GM18907 (cell line): Measurements from ENCODE around the gene THTPA.
"Not testable (repeated sequence)": the region's sequence is repeated elsewhere in the genome, so short reads cannot be mapped to it uniquely, and the experiment has no call there.

ENCODE experiments used
- ATAC-seq: cut with Tn5 transposase; IDR thresholded peaks from one replicate; pipeline ENCODE4 v1.9.1; 2021; ENCODE audit warnings: mild to moderate bottlenecking, moderate library complexity; ENCODE audit not compliant: unreplicated experiment

Gene THTPA

DNA sequence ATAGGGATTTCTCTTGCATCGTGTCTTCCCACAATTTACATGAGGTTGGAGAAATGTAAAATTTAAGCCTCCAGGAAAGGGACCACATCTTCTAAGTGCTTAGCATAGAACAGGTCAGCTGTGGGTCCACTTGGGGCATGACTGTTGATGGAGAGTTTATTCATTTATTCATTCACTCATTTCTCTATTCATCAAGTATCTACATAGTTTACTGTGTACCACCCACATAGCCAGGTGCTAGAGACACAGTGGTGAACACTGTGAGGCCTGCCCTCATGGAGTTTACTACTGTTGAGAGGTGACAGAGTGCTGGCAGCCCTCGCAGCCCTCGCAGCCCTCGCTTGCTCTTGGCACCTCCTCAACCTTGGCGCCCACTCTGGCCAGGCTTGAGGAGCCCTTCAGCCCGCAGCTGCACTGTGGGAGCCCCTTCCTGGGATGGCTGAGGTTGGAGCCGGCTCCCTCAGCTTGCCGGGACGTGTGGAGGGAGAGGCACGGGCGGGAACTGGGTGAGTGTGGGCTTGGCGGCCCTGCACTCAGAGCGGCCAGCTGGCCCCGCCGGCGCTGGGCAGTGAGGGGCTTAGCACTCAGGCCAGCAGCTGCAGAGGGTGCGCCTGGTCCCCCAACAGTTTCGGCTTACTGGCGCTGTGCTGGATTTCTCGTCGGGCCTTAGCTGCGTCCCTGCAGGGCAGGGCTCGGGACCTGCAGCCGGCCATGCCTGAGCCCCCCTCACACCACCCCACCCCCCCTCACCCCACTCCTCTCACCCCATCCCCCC, 24.3 kb downstream of the THTPA start:
- ATAC-seq: no peak

DNA sequence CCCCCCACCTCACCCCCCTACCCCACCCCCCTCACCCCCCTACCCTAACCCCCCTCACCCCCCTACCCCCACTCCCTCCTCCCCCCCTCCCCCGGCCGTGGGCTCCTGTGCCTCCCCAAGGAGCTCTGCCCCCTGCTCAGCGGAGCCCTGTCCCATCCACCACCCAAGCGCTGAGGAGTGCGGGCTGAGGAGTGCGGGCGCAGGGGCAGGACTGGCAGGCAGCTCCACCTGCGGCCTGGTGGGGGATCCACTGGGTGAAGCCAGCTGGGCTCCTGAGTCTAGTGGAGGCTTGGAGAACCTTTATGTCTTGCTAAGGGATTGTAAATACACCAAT, 24.8 kb downstream of the THTPA start:
- ATAC-seq: no peak

DNA sequence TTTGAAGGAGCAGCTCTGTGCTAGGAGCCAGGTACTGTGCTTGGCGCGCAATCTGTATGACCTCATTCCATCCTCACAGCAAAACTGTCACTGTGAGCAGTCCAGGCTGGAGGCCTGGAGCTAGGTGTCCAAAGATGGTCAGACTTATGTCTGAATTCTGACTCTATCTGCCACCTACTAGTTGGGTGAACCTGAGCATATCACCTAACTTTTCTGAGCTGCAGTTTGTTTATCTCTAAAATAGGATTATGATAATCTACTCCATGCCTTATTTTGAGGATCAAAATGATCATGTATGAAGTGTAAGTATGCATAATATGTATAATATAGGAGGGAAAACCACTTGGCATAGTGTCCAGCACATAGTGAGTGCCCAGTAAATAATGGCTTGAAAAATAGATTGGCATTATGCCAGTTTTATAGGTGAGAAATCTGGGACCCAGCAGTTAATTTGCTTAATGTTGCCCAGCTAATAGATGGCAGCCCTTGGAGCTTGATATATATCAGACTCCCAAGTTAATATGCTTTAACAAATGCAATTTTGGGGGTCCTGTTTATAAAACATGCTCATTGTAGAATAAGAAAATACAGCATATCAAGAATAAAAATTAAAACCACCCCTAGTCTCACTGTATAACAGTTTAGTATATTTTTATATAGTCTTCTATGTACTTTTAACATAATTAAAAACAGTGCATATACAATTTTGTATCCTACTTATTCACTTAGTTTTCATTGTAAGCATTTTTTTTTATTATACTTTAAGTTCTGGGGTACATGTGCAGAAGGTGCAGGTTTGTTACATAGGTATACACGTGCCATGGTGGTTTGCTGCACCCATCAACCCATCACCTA, 27.1 kb downstream of the THTPA start:
- no peak for ATAC-seq

DNA sequence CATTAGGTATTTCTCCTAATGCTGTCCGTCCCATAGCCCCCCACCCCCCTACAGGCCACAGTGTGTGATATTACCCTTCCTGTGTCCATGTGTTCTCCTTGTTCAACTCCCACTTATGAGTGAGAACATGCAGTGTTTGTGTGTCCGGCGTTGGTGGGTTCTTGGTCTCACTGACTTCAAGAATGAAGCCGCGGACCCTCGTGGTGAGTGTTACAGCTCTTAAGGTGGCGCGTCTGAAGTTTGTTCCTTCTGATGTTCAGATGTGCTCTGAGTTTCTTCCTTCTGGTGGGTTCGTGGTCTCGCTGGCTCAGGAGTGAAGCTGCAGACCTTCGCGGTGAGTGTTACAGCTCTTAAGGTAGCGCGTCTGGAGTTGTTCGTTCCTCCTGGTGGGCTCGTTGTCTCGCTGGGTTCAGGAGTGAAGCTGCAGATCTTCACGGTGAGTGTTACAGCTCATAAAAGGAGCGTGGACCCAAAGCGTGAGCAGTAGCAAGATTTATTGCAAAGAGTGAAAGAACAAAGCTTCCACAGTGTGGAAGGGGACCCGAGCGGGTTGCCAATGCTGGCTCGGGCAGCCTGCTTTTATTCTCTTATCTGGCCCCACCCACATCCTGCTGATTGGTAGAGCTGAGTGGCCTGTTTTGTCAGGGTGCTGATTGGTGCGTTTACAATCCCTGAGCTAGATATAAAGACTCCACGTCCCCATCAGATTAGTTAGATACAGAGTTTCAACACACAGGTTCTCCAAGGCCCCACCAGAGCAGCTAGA, 27.9 kb downstream of the THTPA start:
- not testable (repeated sequence) for ATAC-seq

DNA sequence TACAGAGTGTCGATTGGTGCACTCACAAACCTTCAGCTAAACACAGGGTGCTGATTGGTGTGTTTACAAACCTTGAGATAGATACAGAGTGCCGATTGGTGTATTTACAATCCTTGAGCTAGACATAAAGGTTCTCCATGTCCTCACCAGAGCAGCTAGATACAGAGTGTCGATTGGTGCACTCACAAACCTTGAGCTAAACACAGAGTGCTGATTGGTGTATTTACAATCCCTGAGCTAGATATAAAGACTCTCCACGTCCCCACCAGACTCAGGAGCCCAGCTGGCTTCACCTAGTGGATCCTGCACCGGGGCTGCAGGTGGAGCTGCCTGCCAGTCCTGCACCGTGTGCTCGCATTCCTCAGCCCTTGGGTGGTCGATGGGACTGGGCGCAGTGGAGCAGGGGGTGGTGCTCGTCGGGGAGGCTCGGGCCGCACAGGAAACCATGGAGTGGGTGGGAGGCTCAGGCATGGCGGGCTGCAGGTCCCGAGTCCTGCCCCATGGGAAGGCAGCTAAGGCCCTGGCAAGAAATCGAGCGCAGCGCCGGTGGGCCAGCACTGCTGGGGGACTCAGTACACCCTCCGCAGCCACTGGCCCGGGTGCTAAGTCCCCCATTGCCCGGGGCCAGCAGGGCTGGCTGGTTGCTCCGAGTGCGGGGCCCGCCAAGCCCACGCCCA, 28.6 kb downstream of the THTPA start:
- ATAC-seq: not testable (repeated sequence)

DNA sequence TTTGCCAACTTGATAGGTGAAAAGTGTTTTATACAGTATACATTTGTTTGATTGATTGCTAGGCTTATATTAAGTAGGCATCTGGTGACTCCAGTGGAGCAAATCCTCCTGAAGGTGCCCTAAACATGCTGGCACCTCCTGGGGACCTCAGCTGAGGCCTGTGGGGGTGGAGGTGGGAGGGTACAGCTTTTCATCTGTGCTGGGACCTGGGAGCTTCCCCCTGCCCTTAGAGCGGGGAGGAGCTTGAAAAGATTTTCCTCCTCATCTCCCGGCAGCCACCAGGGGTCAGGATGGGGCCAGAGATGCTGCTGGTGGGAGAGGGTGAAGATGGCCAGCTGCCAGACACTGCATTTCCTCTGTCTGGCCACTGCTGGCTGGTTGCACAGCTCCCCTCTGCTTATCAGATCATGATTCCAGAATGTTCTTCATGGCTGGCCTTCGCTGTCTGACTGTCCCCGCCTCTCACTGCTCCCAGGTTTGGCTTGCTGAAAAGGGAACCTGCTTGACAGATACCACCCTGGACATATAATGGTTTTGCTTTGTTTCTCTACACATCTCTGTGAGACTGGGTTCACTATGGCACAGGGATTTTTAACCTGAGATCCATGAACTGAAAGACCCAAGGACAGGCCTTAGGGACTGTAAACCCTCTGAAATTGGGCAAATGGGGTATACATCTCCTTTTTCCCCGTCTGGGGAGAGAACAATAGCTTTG, 33.0 kb downstream of the THTPA start:
- peak; percentile 99 for ATAC-seq

DNA sequence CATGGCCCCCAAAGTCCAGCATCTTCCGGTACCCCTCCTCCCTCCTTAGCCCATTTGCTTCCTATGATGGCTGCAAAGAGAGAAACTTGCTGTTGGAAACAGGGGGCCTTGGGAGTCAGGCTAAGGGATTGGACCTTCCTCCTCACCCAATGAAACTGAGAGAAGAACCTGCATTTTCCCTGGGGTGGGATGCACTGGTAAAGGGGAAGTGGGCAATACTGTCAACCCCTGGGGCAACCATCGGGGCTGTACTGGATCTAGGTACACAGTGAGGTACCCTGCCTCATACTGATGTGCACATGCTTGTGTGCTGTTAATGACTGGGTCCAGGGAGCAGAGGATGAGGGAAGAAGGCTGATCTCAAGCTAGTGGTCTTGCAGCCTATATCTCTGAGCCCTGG, 33.5 kb downstream of the THTPA start:
- peak; percentile 11 for ATAC-seq

DNA sequence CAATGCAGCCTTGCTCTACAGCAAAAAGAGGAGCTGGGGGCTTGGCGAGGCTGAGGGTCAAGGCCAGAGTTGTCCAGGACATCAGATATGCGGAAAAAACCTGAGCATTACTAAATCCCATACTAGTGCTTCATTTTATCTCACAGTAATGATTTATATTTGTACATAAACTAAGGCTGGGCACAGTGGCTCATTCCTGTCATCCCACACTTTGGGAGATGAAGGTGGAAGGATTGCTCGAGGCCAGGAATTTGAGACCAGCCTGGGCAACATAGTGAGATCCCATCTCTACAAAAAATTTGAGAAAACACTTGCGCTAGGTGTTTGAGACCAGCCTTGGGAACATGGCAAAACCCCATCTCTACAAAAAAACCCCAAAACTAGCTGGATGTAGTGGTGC, 34.1 kb downstream of the THTPA start:
- no peak for ATAC-seq

DNA sequence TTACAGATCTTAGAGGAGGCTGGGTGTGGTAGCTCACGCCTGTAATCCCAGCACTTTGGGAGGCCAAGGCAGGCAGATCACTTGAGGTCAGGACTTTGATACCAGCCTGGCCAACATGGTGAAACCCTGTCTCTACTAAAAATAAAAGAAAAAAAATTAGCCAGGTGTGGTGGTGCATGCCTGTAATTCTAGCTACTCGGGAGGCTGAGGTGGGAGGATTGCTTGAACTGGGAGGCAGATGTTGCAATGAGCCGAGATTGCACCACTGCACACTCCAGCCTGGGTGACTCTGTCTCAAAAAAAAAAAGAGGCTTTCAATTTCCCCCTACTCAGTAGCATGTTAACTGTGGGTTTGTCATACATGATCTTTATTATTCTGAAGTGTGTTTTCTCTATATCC, 38.1 kb downstream of the THTPA start:
- not testable (repeated sequence) for ATAC-seq

DNA sequence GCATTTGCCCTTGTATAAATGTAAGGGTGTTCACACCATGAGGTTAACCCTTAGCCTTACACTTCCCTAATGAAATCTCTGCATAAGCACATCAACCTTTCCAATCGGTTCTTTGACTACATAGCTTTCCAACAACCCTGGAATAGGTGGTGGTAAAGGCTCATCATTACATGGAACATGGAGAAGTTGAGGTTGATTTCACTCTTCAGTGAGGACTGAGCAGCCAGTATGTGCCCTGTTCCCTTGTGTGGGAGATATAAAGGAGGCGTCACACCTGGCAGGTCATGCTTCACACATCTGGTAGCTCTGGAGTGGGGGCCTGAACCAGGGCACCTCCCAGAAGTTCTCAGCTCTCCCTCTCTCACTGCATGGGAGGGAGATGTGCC, 44.2 kb downstream of the THTPA start:
- ATAC-seq: no peak

DNA sequence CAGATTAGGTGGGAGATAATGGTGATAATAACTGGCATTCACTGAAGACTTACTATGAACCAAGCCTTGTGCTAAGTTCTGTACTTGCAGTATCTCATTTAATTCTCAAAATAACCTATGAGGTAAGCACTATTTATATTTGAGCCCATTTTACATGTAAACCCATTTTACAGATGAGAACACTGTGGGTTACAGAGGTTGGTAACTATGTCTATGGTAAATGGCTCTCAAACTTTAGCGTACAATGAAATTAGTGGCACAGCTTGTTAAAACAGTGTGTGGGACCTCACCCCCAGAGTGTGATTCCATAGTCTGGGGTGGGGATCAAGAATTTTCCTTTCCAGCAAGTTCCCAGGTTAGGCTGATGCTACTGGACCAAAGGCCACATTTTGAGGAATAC, 44.7 kb downstream of the THTPA start:
- no peak for ATAC-seq

DNA sequence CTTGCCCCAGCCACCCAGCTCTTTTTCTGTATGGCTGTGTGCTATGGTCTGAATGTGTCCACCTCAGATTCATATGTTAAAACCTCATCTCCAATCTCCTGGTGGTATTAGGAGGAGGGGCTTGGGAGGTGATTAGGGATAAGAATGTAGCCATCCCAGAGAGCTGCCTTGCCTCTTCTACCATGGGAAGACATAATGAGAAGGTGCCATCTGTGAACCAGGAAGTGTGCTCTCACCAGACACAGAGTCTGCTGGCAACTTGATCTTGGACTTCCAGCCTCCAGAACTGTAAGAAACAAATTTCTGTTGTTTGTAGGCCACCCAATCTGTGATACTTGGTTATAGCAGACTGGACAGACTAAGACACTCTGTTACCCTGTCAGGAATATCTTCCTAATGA, 45.4 kb downstream of the THTPA start:
- ATAC-seq: no peak

DNA sequence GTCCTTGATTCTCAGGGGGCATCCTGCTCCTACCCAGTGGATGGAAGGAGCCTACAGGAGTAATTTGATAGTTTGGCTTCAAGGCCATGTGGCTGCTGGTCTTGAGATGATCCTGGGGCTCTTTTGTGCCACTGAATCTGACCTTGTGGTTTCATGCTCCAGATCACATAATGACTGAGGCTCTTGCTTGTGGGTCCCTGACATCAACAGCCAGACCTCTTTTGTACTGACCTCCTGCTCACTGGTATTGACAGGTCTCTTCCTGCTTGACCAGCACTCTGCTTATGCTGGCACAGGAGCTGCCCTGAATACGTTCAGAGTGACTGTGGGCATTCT, 45.7 kb downstream of the THTPA start:
- ATAC-seq: no peak

DNA sequence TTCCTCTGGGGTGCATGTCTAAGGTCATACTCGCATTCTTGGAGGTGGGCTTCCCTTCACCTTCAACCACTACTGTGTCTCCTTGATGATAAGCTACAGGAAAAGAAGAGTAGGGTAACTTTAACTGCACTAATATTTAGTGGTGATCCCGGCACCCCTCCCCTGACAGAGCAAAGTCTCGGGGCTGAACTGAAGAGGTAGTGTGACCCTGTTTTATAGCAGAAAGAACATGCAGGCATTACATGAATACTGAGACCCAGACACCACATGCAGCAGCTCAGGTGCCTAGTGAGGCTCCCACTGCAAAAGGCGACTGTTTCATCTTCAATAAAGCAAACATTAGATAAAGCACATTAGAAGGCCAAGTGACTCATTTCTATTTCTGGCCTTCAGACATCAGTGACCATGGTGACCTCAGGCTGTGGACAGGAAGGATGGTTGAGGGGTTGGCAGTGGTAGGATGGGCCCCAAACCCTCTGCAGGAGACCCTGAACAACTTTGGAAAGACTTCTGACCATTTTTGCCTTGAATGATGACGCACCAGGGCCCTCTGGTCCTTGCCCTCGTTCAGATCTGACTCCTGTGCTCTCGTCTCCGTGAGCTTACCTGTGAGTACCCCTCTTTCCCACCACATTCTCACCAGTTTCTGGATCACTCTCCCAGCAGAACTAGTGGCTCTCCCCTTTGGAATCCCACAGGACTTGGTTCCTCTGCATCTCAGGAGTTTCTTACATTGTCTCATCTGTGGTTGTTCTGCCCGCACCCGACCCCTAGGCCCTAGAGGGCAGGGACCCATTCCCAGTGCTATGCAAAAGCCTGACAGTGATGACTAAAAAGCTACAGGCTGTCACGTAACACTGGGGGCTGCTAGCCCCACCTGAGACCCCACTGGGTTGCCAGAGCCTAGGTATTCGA, 46.4 kb downstream of the THTPA start:
- no peak for ATAC-seq

DNA sequence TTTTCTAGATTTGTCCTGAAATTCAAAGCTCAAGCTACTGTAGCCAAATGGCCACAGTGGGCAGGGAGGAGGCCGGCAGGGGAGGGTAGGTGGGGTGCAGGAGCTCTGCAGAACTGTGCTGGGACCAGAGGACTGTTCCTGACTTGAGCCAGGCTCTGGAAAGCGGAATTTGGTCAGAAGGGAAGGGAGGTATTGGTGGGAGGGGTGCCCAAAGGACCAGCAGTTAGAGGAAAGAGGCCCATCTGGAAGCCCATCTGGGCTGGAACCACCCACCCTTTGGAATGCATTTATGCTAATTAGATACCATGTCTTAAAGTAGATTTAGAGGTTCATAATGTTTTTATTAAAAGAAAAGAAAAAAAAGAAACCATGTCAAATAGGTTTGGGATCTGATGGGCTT, 47.0 kb downstream of the THTPA start:
- no peak for ATAC-seq

DNA sequence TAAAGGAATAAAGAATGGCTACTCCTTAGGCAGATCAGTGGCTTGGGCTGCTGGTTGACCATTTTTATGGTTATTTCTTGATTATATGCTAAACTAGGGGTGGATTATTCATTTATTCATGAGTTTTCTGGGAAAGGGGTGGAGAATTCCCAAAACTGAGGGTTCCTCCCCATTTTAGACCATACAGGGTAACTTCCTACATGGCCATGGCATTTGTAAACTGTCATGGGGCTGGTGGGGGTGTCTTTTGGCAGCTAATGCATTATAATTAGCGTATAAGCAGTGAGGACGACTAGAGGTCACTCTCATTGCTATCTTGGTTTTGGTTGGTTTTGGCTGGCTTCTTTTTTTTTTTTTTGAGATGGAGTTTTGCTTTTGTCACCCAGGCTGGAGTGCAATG, 48.1 kb downstream of the THTPA start:
- ATAC-seq: no peak

DNA sequence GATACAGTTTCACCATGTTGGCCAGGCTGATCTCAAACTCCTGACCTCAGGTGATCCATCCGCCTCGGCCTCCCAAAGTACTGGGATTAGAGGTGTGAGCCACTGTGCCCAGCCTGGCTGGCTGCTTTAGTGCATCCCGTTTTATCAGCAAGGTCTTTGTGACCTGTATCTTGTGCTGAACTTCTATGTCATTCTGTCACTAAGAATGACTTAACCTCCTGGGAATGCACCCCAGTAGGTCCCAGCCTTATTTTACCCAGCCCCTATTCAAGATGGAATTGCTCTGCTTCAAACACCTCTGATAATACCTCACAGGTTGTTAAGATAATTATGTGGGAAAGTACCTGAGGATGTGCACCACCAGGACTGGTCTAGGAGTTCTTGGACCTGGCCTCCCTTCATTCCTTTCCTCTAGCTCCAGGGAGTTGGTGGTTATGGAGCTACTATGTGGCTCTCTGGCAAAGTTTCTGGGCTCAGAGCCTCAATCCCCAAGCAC, 48.7 kb downstream of the THTPA start:
- ATAC-seq: no peak

DNA sequence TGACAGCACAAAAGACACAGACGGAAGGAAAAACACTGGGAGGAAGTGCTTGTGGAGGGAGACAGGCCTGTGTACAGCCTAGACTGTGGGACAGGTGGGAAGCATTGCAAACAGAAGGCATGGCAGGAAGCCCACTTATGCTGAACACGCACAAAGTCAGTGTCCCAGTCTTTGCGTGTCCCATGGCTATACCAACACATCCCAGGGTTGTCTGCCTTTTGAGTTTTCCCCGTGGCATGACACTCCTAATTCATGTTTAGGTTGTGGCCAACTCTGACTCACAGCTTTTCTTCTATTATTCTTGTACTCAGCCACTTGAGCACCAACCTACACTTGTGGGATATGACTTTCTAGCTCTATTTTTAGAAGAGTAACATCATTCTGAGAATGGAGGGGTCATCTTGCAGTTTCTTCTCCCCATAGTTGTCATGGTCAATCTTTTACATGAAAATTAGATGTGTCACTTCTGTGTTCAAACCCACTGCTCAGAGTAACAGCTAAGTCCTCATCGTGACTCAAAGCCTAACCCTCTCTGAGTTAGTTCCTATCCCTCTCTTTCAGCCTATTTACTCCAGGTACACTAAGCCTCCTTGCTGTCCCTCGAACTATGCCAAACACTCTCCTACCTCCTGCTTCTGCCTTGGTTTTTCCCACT, 50.0 kb downstream of the THTPA start:
- peak; percentile 87 for ATAC-seq

DNA sequence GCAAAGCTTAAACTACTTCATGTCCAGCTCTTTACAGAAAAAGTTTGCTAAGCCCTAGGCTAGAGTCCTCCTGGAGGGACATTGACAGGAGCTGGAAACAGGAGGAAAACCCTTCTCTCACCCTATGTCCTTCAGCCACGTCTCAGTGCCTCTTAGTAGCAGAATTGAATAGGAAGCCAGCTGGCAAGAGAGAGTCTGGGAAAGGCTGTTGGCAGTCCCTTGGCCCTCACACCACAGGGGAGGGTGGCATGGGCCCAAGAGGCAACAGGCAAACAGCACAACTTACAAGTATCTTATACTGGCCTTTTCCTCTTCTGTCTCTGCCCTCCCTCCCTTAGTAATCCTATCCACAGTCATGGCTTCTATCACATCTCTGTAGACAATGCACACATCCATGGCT, 52.4 kb downstream of the THTPA start:
- ATAC-seq: no peak
